G401 (cell line): ENCODE measurements around the gene USP26. TPM values are rescaled to one million over a fixed set of nuclear protein-coding genes. Genes with fewer than 3 reads are reported as not detected.
"Not testable (repeated sequence)": the region's sequence is repeated elsewhere in the genome, so short reads cannot be mapped to it uniquely, and the experiment has no call there.

Experiments used
- DNase-seq: peaks from one replicate; pipeline ENCODE4 v3.0.0-alpha.2; 2015; ENCODE audit warnings: low spot score
- in situ Hi-C: cut with HindIII; loops from 2 replicates; pipeline ENCODE4 v1.10.0; 2016; ENCODE audit warnings: low sequenced_read_pairs, mixed read lengths
- total RNA-seq: library from RNA; depleted of rRNA; stranded (reverse); fragments of >200 nt; shearing (Covaris generic); gene quantifications from 2 replicates; pipeline ENCODE4 v1.2.3, GENCODE V29; 2014; rRNA removed

The USP26 gene, protein sequence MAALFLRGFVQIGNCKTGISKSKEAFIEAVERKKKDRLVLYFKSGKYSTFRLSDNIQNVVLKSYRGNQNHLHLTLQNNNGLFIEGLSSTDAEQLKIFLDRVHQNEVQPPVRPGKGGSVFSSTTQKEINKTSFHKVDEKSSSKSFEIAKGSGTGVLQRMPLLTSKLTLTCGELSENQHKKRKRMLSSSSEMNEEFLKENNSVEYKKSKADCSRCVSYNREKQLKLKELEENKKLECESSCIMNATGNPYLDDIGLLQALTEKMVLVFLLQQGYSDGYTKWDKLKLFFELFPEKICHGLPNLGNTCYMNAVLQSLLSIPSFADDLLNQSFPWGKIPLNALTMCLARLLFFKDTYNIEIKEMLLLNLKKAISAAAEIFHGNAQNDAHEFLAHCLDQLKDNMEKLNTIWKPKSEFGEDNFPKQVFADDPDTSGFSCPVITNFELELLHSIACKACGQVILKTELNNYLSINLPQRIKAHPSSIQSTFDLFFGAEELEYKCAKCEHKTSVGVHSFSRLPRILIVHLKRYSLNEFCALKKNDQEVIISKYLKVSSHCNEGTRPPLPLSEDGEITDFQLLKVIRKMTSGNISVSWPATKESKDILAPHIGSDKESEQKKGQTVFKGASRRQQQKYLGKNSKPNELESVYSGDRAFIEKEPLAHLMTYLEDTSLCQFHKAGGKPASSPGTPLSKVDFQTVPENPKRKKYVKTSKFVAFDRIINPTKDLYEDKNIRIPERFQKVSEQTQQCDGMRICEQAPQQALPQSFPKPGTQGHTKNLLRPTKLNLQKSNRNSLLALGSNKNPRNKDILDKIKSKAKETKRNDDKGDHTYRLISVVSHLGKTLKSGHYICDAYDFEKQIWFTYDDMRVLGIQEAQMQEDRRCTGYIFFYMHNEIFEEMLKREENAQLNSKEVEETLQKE
- 9.0 and 13.5 TPM in 2 replicates for total RNA-seq

DNA sequence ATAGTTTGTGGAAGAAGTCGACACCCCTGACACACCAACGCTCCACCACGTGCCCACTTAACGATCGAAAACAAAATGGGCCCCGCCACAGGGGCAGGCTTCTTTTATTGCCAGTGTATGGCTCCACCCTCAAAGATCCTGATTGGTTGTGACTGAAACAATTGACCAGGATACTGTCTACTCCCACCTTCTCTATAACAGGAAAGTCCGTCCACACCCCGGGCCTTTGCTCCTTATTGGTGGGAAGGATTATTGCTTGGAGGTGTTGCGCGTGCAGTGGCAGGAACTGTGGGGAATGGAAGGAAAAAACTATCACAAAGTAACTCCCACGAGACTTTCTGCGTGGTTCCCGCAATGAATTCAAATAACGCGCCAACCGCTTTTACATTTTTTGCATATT lies at the start of gene USP26:
Gene USP26, minus strand, starts transcription at position 79 of the 400 bp plus-strand sequence. CDS start 68,889 bp downstream, outside the sequence.
- in situ Hi-C loops = no loop called here
- no peak for DNase-seq

DNA sequence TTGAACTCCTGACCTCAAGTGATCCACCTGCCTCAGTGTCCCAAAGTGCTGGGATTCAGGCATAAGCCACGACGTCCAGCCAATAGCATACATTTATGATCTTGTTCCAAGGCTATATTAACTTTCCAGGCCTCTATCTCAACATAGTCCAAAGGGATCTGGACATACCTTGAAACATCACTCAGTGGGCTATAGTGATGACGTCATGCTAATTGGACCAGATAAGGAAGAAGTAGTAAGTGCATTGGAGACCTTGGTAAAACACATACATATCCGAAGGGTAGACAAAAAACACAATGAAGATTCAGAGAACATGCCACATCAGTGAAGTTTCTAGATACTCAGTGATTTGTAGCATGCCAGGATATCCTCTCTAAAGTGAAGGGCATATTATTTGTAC lies 37.4 kb upstream of the USP26 start:
- in situ Hi-C loops = no loop called here
- no peak for DNase-seq

DNA sequence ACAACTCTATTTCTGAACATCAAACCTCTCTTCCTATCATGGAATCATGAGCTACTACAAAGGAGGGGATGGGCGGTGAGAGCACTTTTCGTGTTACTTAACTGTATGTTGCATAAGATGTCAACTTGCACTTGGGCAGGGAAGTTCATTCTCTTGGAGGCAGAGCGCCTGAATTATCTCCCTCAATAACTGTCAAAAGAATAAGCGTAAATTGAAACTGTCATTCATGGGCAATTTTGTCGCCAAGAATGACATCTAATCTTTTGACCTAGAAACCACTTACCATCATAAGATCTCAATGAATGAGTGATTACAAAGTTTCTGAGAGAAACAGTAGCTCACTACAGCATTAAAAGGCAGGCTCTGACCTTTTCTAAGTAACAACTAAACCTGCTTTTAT lies 23.5 kb upstream of the USP26 start:
- in situ Hi-C loops = no loop called here
- DNase-seq = no peak

DNA sequence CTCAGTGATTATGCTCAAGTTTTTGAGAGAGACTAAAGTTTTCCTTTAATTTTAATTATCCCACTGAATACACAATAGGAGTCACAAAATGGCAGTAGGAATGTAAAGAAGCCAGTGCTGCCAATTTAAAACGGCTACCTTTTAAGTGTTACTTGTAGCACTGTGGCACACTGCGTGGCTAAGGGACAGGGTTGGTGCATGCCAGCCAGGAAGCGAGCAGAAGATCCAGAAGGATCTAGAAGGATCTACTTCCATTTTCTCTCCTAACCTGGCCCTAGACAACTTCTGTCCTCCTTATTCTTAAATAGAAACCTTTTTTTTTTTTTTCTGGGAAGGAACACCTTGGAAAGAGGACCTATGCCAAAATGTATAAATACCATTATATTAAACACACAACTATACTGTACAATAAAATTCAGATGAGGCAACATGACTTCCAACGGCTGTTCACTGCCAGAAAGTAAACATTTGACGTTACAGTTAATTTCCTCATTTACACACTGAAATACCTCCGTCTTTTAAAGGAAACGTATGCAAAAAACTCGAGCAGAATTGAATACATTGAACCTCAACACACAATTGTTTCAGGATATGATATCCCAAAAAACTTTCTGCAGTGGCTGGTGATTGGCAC lies 2.7 kb downstream of the USP26 start:
- in situ Hi-C loops = no loop called here
- DNase-seq = no peak

DNA sequence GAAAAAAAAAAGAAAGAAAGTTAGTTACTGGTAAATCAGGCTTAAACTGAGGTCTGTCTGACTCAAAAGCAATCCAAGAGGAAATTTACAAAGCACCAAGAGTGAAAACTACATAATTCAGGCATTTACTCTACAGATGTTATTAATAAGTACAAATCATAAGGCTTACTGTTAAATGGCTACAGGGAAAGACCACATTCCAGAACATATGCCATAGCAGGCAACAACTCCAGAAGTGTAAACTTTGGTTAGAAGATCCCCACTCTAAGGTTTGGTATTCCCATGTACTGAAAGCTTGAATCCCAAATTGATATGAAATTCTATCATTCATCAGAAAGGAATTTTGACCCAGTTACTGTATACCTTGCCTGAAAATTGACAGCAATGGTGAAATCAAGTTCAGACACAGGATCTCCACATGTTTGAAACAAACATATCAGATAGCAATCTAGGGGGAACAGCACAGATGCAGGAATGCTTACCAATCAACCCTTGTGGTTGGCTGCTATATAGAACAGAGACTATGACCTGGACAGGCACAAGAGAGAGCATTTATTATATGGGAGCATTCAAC lies 6.6 kb downstream of the USP26 start:
- in situ Hi-C loops = no loop called here
- no peak for DNase-seq

DNA sequence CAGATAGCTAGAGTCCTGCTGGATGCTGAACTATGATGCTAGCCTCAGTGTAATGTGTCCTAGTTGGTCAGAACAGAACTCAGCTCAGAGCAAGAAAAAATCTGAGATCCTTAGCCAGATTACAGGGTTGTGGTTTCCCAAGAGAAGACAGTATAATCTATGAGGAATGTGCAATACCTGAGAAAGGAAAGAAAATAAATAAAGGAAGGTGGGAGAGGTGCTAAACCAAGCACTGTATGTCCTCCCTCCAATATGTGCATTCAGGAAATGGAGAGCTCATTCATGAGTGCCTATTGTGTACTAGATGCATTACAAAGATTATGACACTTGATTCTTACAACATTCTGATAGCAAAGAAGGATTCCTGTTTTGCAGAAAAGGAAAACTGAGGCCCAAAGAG lies 7.5 kb downstream of the USP26 start:
- in situ Hi-C loops = no loop called here
- DNase-seq = no peak

DNA sequence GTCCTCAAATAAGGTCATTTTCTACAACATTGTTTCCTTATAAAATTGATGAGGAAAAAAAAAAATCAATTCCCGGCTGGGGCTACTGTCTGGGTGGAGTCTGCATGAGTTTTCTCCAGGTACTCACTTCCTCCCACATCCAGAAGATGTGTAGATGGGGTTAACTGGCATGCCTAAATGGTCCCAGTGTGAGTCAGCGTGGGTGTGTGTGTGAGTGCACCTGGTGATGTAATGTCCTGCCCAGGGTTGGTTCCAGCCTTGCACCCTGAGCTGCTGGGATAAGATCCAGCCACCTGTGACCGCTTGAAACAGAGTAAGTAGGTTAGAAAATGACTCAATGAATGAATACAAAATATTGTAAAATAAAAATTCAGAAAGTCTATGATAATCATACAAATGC lies 11.1 kb downstream of the USP26 start:
- DNase-seq = no peak
- in situ Hi-C loops = no loop called here

DNA sequence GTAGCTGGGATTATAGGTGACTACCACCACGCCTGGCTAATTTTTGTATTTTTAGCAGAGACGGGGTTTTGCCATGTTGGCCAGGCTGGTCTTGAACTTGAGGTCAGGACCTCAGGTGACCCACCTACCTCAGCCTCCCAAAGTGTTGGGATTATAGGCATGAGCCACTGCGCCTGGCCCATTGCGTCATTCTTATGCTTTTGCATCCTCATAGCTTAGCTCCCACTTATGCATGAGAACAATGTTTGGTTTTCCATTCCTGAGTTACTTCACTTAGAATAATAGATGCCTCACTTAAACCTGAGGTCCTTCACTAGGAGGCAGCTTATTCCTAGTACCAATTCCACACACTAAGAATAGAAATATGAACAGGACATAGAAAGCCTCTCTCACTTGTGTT lies 11.9 kb downstream of the USP26 start:
- DNase-seq, in situ Hi-C loops: not testable (repeated sequence)

DNA sequence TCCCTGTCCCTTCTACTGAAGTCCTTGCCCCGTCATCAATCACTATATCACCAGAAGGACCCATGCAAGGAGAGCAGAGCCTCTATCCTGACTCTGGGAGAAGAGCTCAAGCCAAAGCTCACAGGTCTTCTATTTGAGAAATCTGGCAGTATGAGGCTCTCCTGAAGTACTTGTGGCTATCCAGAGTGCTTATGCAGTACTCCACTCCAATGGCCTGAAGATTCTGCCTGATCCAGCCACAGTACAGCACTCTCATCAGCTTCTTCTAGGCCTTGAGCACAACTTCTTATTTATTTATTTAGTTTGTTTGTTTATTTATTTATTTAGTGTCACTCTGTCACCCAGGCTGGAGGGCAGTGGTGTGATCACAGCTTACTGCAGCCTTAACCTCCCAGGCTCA lies 13.0 kb downstream of the USP26 start:
- no peak for DNase-seq
- in situ Hi-C loops = no loop called here

DNA sequence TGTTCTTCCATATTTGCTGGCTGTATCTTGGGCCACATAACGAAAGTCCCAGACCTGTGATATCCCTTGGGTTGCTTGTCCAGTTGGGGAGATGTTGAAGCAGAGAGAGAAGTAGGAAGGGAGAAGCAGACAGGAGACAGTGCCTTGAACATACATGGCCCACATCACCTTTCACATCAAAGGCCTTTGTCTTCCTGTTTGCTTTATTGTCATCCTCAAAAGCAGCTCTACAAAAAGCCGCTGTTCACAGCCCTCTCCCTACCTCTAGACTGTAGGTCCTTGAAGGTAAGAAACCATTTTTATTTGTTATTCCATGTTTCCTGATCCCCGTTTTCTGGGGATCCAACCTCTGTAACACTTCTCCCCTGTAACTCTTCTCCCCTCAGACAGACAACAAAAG lies 14.9 kb downstream of the USP26 start:
- no peak for DNase-seq
- in situ Hi-C loops = no loop called here

DNA sequence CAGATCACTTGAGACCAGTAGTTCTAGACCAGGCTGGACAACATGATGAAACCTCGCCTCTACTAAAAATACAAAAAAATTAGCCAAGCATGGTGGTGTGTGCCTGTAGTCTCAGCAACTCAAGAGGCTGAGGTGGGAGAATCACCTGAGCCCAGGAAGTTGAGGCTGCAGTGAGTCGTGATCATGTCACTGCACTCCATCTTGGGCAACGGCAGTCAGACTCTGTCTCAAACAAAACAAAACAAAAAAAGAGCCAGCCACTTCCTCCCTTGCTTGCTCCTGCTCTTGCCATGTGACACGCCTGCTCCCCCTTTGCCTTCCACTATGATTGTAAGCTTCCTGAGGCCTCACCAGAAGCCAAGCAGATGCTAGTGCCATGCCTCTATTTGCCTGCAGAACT lies 19.1 kb downstream of the USP26 start:
- DNase-seq, in situ Hi-C loops: not testable (repeated sequence)

DNA sequence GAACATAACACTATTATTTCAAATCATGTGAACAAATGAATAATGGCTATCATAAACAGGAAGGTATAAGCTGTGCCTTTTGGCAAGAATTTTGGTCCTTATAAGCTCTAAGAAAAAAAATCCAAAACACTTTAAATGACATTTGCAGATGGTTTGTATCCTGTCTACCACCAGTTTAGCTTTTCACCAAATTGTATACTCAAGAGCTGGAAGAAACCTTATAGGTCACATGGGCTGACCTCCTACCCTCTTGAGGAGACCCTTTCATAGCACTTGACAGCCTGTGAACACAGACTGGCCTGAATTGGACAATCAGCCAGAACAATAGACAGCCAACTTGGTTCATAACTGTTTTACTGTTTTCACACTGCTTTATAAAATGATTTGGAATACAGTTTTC lies 24.3 kb downstream of the USP26 start:
- DNase-seq = no peak
- in situ Hi-C loops = no loop called here

DNA sequence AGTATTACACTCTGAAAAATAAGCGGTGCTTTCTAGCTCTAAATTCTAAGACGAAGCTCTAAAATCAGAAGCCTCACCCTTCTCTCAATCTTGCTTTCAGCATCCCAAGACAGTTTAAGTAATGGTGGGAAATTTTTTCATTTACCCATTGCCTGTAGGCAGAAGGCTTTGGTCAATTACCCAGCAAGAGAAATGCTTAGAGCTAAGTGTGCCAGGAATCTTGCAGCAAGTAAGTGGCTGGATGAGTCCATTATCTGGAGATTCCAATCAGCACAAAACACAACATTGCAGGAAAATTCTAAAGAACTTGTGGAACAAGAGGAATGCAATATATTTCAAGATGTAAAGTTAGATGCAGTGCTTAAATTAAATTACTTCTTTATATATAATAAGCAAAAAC lies 28.4 kb downstream of the USP26 start:
- DNase-seq = no peak
- in situ Hi-C loops = no loop called here

DNA sequence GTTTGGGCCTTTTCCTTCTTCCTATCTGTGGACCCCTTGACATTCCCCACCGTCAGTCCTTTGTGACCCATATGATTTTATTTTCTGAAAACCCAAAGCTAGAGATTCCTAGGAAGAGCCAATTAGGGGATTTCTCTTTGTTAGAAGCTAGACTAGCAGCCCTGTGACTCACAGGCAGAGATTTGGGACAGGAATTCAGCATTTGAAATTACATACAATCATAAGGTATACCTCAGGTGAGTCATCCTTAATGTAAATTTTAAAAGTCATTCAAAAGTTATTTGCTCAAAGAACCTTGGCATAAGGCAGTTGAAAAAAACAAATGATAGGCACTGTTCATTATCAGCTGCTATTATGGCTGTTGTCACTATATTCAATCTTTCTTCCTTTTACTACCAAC lies 40.6 kb downstream of the USP26 start:
- DNase-seq = peak; percentile 42
- in situ Hi-C loops = no loop called here

DNA sequence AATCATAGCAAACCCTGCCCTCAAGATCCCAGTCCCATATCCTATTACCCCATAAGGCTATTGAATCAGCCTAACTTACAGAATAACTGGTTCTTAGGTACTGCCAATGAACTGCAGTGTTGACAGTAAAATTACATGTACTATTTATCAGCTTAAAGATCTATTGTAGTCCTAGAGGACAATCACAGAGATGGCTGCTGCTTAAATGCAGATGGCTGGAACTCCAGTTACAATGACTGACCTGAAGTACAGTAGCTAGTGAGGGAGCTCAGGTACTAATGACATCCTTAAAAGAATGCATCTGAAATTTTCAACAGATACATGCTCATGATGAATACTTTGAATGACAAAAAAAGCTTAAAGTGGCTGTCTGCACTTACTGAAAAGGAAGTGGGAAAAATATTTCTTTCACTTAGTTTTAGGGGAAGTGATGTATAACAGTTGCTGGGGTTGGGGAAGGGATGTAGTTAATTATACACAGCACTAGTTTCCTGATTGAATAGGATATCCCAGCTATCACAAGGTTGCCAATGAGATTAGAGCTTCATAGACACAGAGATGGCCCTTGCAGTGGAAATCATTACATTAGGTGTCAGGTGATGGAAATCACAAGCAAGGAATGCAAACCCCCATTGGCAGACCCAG lies 42.0 kb downstream of the USP26 start:
- peak; percentile 58 for DNase-seq
- in situ Hi-C loops = no loop called here

DNA sequence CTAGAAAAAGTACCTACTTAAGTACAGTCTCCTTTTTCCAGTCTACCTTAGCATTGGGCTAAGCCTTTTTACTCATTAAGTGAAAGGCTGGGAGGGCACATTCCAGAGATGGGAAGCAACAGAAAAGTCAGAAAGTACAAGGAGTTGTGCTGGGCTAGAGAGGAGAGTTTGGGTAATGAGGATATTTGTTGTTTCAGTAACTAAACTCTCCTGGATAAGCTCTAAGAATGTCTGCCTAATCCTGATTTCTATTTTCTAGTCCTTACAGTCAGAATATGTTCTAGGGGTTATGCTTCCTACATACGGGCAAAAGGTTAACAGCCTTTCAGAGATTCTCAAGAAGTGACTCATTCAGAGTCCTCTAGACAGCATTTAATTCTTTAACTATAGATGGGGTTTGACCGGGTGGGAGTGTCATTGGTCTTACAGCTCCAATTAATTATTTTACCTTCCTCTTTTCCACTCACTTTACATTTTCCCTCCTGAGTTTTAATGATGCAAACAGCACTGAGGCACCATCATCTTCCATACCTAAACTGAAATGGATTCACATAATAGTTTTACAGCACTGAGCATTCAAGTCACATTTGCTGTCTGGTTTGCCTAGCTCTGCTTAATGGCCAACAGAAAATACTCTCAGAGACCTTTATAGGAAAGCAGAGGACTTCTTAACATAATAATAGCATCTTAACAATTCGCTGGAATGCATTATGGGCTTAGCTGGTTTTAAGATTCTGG lies 42.9 kb downstream of the USP26 start:
- in situ Hi-C loops = no loop called here
- peak; percentile 64 for DNase-seq

DNA sequence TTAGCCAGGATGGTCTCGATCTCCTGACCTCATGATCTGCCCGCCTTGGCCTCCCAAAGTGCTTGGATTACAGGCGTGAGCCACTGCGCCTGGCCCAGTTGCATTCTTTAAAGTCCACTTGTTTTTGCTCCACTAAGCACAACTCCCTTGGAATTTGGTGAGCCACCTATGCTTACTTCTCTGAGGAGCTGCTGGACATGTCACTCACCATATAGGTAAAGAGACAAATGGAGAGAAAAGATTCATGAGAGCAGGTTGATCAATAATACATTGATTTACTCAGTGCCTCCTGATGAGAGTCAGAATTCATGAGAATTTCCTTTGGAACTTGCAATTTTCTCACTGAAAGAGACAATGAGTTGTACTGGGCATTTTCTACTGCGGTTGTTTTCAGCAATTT lies 48.2 kb downstream of the USP26 start:
- DNase-seq = peak; percentile 53
- in situ Hi-C loops = no loop called here

DNA sequence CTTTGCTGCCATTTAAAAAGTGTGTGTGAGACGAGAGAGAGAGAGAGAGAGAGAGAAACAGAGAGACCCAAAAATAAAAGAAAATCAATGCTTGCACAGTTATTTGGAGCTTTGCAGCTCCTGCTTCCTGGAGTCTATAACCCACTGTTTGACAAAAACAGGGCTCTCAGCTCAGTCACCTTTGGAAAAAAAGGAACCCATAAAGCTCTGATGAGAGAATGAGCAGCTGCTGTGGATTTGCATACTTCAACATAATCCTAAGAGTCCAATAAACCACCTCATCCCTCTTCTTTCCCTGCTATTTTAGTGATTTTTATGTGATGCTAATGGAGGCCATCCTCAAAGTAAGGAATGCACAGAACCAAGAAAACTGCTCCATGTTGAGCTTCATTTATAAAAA lies 50.3 kb downstream of the USP26 start:
- in situ Hi-C loops = no loop called here
- no peak for DNase-seq
